Activated CD8-positive, alpha-beta T cell treated with anti-CD3 and anti-CD28 coated beads for 36 hours (primary cell): ENCODE measurements around the gene GALNT6. TPM values are rescaled to one million over a fixed set of nuclear protein-coding genes. Genes with fewer than 3 reads are reported as not detected.
A peak's percentile ranks its signal among the peaks of the same experiment; 100 is the strongest.

ENCODE experiments used
- ATAC-seq: fragments of 200-7000 bp; cut with Tn5 transposase; one replicate; pipeline ENCODE4 v1.10.0; 2021; ENCODE audit warnings: mild to moderate bottlenecking, moderate library complexity
- CTCF ChIA-PET: fragments of 350-600 bp; sonication (Branson Sonifier 250); formaldehyde crosslinking; loops from one replicate; lab custom pipeline; 2021; ENCODE audit warnings: antibody characterized with exemption; lab: Charles Lee
- POLR2A ChIA-PET: fragments of 350-600 bp; sonication (Branson Sonifier 250); formaldehyde crosslinking; loops from one replicate; lab custom pipeline; 2021; ENCODE audit warnings: antibody characterized with exemption; lab: Charles Lee
- DNase-seq: peaks from one replicate; pipeline ENCODE4 v3.0.0-alpha.2; 2020
- H3K27ac Mint-ChIP-seq: one replicate; pipeline ENCODE4 v1.8.0; 2021; ENCODE audit warnings: mild to moderate bottlenecking, mixed read lengths
- H3K27me3 Mint-ChIP-seq: one replicate; pipeline ENCODE4 v1.8.0; 2021; ENCODE audit warnings: mixed read lengths
- H3K36me3 Mint-ChIP-seq: one replicate; pipeline ENCODE4 v1.8.0; 2021; ENCODE audit warnings: low read depth, mixed read lengths
- H3K4me1 Mint-ChIP-seq: one replicate; pipeline ENCODE4 v1.8.0; 2021; ENCODE audit warnings: low read depth, mixed read lengths
- H3K4me3 Mint-ChIP-seq: one replicate; pipeline ENCODE4 v1.8.0; 2021; ENCODE audit warnings: mild to moderate bottlenecking, moderate library complexity, mixed read lengths
- H3K9me3 Mint-ChIP-seq: one replicate; pipeline ENCODE4 v1.8.0; 2021; ENCODE audit warnings: mixed read lengths
- CTCF ChIP-seq: fragments of 200-600 bp; IDR thresholded peaks from one replicate; pipeline ENCODE4 v1.8.0; 2022; ENCODE audit warnings: antibody characterized with exemption, mild to moderate bottlenecking
- intact Hi-C: fragments of 100-400 bp; cut with micrococcal nuclease; formaldehyde crosslinking; loops from one replicate; pipeline ENCODE4 v1.10.0; 2022
- total RNA-seq, 2 experiments: library from RNA; stranded (reverse); gene quantifications; one replicate each; pipeline ENCODE4 v1.2.3, GENCODE V29; 2021

Gene GALNT6
- total RNA-seq, 2 experiments from 2014 or later = 18.0 to 22.3 TPM

- Mint-ChIP-seq H3K9me3 (no peaks in the 10 kb centered on the region), H3K4me3 (no peak overlapping the region), H3K27me3 (no peaks in the 10 kb centered on the region), H3K4me1 (peaks cover 6% of the 10 kb centered on the region), H3K27ac (no peak overlapping the region), H3K36me3 (no peaks in the 10 kb centered on the region)
- CTCF ChIA-PET = interaction anchor here (0.7 to 1.6 kb wide), 6 partner anchors 11 to 83 kb away, joined by 3 to 4 read pairs (median 3); no protein-coding TSS in a partner anchor
- TF ChIP-seq CTCF = no peak
- intact Hi-C loops = no loop called here
- no peak for DNase-seq
- POLR2A ChIA-PET = interaction anchor here (0.6 to 1.8 kb wide), 5 partner anchors 9 to 808 kb away, joined by 3 to 8 read pairs (median 3); partner anchors contain the start of gene BIN2
- ATAC-seq = no peak
Observed at GRCh38 chr12:51335931-51336330, 55.3 kb downstream of the GALNT6 start.

- Mint-ChIP-seq H3K36me3 (no peaks in the 10 kb centered on the region), H3K4me3 (no peak overlapping the region), H3K4me1 (peaks cover 12% of the 10 kb centered on the region), H3K27ac (no peak overlapping the region), H3K9me3 (no peaks in the 10 kb centered on the region), H3K27me3 (no peaks in the 10 kb centered on the region)
- no peak for TF ChIP-seq CTCF
- DNase-seq = no peak
- CTCF ChIA-PET = interaction anchor here (1.5 to 1.6 kb wide), 3 partner anchors 10 to 20 kb away, joined by 3 to 4 read pairs (median 4); no protein-coding TSS in a partner anchor
- no peak for ATAC-seq
- POLR2A ChIA-PET = interaction anchor here (0.6 to 1.3 kb wide), 3 partner anchors 73 to 307 kb away, joined by 3 to 4 read pairs (median 3); no protein-coding TSS in a partner anchor
- intact Hi-C loops = no loop called here
Observed at GRCh38 chr12:51334764-51335163, 56.4 kb downstream of the GALNT6 start.

GRCh38 chr12:51333536-51333935 lies 57.7 kb downstream of the GALNT6 start:
- Mint-ChIP-seq H3K4me3 (no peak overlapping the region), H3K9me3 (no peaks in the 10 kb centered on the region), H3K27ac (no peak overlapping the region), H3K36me3 (no peaks in the 10 kb centered on the region), H3K4me1 (peaks cover 21% of the 10 kb centered on the region), H3K27me3 (no peaks in the 10 kb centered on the region)
- intact Hi-C loops = no loop called here
- POLR2A ChIA-PET = no interaction called here
- CTCF ChIA-PET = interaction anchor here (4.2 kb wide), 1 partner anchor 8 kb away, joined by 38 read pairs; no protein-coding TSS in a partner anchor
- TF ChIP-seq CTCF = no peak
- DNase-seq (no peak), ATAC-seq (no peak)

- Mint-ChIP-seq H3K9me3 (no peaks in the 10 kb centered on the region), H3K27ac (peak overlapping the region; percentile 66), H3K36me3 (no peaks in the 10 kb centered on the region), H3K27me3 (no peaks in the 10 kb centered on the region), H3K4me1 (peaks cover 42% of the 10 kb centered on the region), H3K4me3 (no peak overlapping the region)
- CTCF ChIA-PET = interaction anchor here (1.2 to 4.2 kb wide), 2 partner anchors 11 to 37 kb away, joined by 3 to 38 read pairs; no protein-coding TSS in a partner anchor
- no peak for TF ChIP-seq CTCF
- intact Hi-C loops = no loop called here
- no peak for ATAC-seq
- POLR2A ChIA-PET = interaction anchor here (0.6 to 1.2 kb wide), 2 partner anchors 11 to 140 kb away, joined by 3 to 4 read pairs; no protein-coding TSS in a partner anchor
- DNase-seq = no peak
Observed at GRCh38 chr12:51330186-51330585, 61.0 kb downstream of the GALNT6 start.

- Mint-ChIP-seq H3K4me1 (peaks cover 46% of the 10 kb centered on the region), H3K36me3 (no peaks in the 10 kb centered on the region), H3K27ac (peak overlapping the region; percentile 66), H3K27me3 (no peaks in the 10 kb centered on the region), H3K9me3 (no peaks in the 10 kb centered on the region), H3K4me3 (peak overlapping the region; percentile 29)
- CTCF ChIA-PET = interaction anchor here (1.2 to 4.2 kb wide), 2 partner anchors 12 to 36 kb away, joined by 3 to 38 read pairs; no protein-coding TSS in a partner anchor
- TF ChIP-seq CTCF = no peak
- DNase-seq (peak; percentile 32), ATAC-seq (no peak)
- intact Hi-C loops = no loop called here
- POLR2A ChIA-PET = interaction anchor here (0.6 to 1.2 kb wide), 2 partner anchors 11 to 140 kb away, joined by 3 to 4 read pairs; no protein-coding TSS in a partner anchor
Observed at GRCh38 chr12:51329742-51330141, 61.5 kb downstream of the GALNT6 start.
